HG03196 (cell line): Measurements from ENCODE around the gene NOL3.
"Not testable (repeated sequence)": the region's sequence is repeated elsewhere in the genome, so short reads cannot be mapped to it uniquely, and the experiment has no call there.

Experiments used
- ATAC-seq: cut with Tn5 transposase; IDR thresholded peaks from one replicate; pipeline ENCODE4 v1.9.1; 2021; ENCODE audit not compliant: unreplicated experiment

The NOL3 gene

GRCh38 chr16:67170168-67170948 lies at the start of gene NOL3:
NOL3 (plus strand) TSS chr16:67170538.
- ATAC-seq, result peak; percentile 38

DNA sequence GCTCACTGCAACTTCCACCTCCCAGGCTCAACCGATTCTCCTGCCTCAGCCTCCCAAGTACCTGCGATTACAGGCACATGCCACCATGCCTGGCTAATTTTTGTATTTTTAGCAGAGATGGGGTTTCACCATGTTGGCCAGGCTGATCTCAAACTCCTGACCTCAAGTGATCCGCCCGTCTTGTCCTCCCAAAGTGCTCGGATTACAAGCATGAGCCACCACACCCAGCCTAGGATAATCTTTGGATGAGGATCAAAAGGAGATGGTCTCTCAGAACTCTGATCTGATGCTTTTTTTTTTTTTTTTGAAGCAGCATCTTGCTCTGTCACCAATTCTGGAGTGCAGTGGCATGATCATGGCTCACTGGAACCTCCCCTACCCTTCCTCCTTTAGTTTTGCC lies 47.5 kb upstream of the NOL3 start:
- ATAC-seq, result not testable (repeated sequence)

GRCh38 chr16:67128417-67128816 lies 41.9 kb upstream of the NOL3 start:
- ATAC-seq, result no peak

GRCh38 chr16:67128887-67129286 lies 41.5 kb upstream of the NOL3 start:
- no peak for ATAC-seq

DNA sequence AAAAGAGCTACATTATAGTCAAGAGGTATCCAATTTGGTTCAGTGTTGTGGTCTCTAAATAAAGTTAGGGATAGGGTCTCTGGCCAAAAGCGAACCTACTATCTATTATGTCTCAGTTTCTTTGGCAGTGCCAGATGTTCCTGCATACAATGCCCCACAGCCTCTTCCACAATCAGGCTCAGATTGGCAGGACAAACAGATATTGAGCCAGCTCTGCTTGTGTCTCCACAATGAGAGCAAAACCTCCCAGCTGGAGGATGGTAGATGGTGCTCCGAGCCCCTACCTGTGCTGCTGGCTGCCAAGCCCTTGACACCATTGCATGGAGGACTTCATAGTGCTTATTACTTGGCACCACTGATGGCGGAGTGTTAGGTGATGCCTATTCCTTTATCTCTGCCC lies 40.9 kb upstream of the NOL3 start:
- ATAC-seq, result no peak

DNA sequence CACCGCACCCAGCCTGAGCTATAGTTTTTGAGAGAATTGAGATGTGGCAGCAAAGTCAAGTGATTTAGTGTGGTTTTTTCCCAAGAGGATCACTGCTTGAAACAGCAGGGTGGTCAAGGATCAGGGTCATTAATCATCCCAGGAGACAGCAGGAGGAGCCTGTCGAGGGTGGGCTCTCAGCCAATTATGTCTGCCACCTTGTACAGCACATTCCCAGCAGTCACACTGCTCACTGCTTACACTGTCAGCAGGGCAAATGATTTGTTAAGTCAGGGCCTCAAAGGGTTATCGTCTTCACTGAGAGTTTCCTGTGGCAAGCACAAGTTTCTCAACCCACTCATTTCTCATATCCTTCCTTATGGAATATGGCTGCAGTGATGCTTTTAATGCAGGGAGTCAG lies 32.7 kb upstream of the NOL3 start:
- ATAC-seq, result no peak

- ATAC-seq, result no peak
These were observed 28.9 kb upstream of the NOL3 start for GRCh38 chr16:67141391-67141790.

DNA sequence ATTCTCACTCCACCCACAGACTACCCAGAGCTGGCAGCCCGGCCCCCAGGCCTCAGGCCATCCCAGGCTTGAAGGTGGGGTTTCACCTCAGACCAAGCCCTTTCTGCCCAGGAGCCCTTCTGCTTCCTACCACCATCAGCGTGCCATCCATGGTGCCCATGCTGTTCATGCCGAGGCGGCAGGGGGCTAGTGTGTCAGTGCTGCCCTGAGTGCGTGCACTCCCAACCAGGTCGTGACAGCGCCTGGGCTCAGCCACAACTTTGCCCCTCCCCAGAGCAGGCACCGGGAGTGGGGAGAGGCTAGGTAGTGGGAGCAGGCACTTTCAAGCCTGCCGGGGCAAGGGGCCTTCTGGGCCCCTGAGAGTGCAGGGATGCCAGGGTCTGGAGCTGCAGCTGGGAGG lies 28.0 kb upstream of the NOL3 start:
- ATAC-seq, result no peak

DNA sequence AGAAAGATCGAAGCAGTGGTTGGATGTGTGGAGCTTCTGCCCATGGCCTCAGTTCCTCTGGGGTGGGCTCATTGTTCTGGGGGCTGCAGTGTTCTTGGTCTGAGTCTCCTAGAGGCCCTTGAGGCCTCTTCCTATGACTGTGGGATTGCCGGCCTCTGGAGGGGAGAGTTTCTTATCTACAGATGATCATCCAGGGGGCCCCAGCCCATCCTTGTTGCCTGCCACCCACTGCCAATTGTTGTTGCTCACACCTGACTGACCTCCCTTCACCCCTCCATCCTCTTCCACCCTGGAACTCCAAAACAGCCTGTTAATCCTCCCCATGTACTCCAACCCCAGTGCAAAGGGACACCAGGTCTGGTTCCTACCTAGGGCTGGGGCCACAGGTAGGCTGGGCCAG lies 25.4 kb upstream of the NOL3 start:
- no peak for ATAC-seq

- ATAC-seq, result no peak
These were observed 24.6 kb upstream of the NOL3 start for GRCh38 chr16:67145746-67146145.

DNA sequence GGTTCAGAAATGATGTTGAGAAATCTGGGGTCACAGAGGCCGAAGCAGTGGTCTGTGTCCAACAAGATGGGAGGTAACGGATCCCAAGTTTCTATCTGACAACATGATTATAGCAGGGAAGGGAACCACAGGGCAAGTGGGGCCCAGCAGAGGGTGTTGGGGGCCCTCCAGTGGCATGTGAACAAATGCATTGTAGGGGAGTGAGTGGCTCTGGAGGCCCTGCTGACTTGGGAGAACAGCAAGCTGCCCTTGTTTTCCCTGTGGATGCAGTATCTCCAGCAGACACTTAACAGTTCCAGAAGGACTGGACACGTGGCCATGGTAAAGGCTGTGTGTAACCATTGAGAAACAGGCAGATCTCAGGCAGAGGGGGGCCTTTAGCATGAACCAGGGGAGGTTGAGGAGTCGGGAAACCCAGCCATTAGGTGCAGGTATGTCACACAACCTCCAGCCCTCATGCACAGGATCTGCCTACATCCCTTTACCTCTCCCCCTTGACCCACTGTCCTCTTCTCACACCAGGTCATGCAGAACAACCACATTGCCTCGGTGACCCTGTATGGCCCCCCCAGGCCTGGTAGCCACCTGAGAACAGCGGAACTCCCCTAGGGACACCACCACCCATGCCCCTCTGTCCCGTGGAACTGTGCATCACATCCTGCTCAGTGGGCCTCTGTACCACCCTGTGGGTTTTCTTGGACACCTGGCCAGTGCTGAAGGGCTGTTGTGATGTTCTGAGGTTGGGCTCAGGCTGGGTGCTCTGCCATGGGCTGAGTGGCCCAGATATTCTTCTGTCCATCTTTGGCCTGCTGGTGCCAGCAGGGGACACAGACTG lies 23.6 kb upstream of the NOL3 start:
- no peak for ATAC-seq

GRCh38 chr16:67147437-67148140 lies 22.7 kb upstream of the NOL3 start:
- ATAC-seq, result no peak

GRCh38 chr16:67148221-67148620 lies 22.1 kb upstream of the NOL3 start:
- no peak for ATAC-seq

GRCh38 chr16:67148656-67149275 lies 21.6 kb upstream of the NOL3 start:
- no peak for ATAC-seq

- ATAC-seq, result no peak
These were observed 20.9 kb upstream of the NOL3 start for GRCh38 chr16:67149276-67150046.

DNA sequence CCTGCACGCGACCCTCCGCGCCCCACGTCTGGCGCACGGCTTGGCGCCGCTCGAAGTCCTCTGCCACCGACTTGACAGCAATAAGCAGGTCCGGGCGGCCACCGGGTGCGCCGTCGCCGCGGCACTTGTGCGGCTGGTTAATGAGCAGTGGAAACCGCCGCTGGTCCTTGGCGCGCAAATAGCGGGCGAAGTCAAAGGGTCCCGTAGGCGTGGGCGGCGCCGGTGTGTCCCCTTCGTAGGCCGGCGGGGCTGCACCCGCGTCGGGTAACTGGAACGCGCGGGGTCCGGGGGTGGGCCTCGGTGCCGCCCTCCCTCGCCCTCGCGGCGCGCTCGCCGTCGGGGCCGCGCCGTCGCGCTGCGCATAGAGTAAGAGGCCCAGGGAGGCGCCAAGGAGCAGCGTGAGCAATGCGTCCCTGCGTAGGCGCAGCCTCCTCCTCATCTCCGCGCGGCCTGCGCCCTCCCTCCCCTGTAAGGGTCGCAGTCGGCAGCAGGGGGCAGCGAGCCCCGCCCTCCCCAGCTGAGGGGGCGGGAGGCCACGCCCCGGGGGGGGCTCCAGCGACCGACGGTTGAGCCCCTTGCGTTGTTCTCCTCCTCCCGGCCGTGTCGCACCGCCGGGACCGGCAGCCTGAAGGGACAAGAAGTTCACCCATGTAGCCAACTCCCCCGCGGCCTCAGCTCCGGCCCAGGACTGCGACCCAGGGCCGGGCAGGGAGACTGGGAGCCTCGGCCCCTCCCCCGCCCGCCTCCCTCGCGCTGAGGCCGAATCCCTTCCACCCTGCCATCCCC lies 20.1 kb upstream of the NOL3 start:
- ATAC-seq, result no peak

GRCh38 chr16:67150833-67151396 lies 19.4 kb upstream of the NOL3 start, which contains the start of gene B3GNT9:
B3GNT9 (minus strand) TSS chr16:67150998; CDS start chr16:67150485, 513 bp downstream.
- peak; percentile 40 for ATAC-seq

DNA sequence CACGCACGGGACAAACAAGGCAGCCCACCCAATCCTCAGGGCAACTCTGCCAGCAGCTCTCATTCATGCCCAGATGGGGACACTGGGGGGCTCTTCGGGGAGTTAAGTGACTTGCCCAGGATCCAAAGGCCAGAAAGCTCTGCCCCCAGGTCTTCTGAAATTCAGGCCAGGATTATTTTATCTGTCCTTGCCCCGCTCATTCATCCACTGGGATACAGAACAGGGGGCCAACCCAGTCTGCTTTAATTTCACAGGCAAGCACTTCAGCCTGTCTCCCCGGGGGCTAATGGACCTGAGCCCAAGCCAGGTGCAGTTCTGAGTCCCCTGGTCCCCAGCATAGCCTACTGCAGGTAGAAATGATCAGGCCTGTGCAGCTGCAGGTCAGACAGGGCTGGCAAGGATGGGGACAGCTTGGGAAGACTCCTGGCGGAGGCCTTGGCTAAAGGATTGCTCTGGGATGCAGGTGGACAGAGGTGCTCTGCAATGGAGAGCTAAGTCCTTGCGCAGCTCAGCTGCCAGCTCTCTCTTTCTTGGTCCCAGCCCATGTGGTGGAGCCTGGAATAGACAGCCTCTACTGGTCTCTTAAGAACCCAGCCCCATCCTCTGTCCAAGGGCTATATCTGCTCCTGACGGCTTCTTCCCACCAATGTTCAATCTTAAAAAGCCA lies 18.8 kb upstream of the NOL3 start:
- no peak for ATAC-seq
